ENCODE results near the gene ATP11A.

The ATP11A gene

DNA sequence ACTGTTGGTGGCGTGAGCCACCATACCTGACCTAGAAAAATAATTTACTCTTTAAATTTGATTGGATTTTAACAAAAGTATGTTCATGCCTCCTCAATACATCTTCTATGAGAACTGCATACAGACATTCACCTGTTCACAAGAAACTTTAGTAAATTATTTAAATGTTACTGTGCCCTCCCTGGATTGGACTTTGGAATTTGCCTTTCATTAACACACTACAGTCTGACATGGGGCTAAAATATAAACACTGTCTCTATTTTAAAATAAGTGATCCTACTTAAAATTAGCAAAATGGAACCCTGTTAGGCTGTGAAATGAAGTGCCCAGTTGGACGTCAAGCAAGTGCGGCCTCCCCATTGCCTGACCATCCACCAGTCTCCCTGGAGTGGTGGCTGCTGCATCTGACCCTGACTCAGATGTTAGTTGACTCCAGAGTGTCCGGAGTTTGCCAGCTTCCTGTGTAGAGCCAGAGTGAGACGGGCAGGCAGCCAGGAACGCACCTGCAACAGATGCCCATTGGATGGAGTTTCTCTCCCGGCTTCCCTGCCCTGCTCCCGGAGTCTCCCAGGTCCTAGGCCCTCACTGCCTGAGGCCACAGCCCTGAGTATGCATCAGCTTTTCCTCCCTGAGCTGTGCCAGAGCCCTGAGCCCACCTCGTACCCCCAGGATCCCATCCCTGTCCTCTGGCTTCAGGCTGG is 45.9 kb upstream of the ATP11A start:
- Histone ChIP-seq H3K4me1 (ENCODE audit: low read length) (no peaks in the 10 kb centered on the region), H3K9me2 (replicated peaks; ENCODE audit: insufficient read depth, low read length) (no peaks in the 10 kb centered on the region), H3K27me3 (replicated peaks; ENCODE audit: insufficient read depth, low read length) (peaks cover 13% of the 10 kb centered on the region), H3K79me2 (ENCODE audit: low read length) (no peaks in the 10 kb centered on the region), H3K36me3 (replicated peaks; ENCODE audit: insufficient read depth, low read length) (no peaks in the 10 kb centered on the region), H3K4me2 (ENCODE audit: low read depth, low read length) (no peak overlapping the region), H3K4me3 (ENCODE audit: low read length) (no peak overlapping the region), H3K27ac (ENCODE audit: low read length) (no peak overlapping the region), H3F3A (ENCODE audit: insufficient read depth, low read length) (no peaks in the 10 kb centered on the region), H2AFZ (ENCODE audit: low read length) (no peak overlapping the region), H3K9ac (ENCODE audit: low read length) (no peak overlapping the region), H3K9me3 (replicated peaks; ENCODE audit: insufficient read depth, low read length) (no peaks in the 10 kb centered on the region), H4K20me1 (ENCODE audit: insufficient read depth, low read length) (no peaks in the 10 kb centered on the region)
- no peak for TF ChIP-seq EZH2phosphoT487 (IDR thresholded peaks at IDR 0.05; ENCODE audit: low read length)
- TF ChIP-seq EZH2 (optimal IDR thresholded peaks at IDR 0.05; ENCODE audit: low read depth, low read length), result no peak
- TF ChIP-seq, protein P1, sequence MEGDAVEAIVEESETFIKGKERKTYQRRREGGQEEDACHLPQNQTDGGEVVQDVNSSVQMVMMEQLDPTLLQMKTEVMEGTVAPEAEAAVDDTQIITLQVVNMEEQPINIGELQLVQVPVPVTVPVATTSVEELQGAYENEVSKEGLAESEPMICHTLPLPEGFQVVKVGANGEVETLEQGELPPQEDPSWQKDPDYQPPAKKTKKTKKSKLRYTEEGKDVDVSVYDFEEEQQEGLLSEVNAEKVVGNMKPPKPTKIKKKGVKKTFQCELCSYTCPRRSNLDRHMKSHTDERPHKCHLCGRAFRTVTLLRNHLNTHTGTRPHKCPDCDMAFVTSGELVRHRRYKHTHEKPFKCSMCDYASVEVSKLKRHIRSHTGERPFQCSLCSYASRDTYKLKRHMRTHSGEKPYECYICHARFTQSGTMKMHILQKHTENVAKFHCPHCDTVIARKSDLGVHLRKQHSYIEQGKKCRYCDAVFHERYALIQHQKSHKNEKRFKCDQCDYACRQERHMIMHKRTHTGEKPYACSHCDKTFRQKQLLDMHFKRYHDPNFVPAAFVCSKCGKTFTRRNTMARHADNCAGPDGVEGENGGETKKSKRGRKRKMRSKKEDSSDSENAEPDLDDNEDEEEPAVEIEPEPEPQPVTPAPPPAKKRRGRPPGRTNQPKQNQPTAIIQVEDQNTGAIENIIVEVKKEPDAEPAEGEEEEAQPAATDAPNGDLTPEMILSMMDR (IDR thresholded peaks at IDR 0.05; ENCODE audit: low read length), result no peak
- DNase-seq, result no peak

DNA sequence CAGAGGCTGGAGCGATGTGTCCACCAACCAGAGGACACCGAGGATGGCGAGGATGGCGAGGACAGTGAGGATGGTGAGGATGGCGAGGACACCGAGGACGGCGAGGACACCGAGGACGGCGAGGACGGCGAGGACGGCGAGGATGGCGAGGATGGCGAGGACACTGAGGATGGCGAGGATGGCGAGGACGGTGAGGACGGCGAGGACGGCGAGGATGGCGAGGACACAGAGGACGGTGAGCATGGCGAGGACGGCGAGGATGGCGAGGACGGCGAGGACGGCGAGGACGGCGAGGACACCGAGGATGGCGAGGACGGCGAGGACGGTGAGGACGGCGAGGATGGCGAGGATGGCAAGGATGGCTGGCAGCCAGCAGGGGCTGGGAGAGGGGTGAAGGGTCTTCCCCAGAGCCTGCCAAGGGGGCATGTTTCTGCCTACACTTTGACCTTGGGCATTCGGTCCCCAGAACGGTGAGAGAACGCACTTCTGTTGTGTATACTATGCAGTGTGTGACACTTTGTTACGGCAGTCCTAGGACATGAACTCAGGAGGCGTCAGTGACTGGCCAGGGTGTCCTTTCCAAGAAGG is 44.4 kb upstream of the ATP11A start:
- H3K4me2 ChIP-seq (ENCODE audit: low read depth, low read length), result no peak overlapping the region
- H3K36me3 ChIP-seq (replicated peaks; ENCODE audit: insufficient read depth, low read length), result no peaks in the 10 kb centered on the region
- TF ChIP-seq EZH2 (optimal IDR thresholded peaks at IDR 0.05; ENCODE audit: low read depth, low read length) (no peak), EZH2phosphoT487 (IDR thresholded peaks at IDR 0.05; ENCODE audit: low read length) (no peak)
- H3K9me2 ChIP-seq (replicated peaks; ENCODE audit: insufficient read depth, low read length), result no peaks in the 10 kb centered on the region
- DNase-seq, result no peak
- H3K27me3 ChIP-seq (replicated peaks; ENCODE audit: insufficient read depth, low read length), result no peaks in the 10 kb centered on the region
- no peak overlapping the region for H3K9ac ChIP-seq (ENCODE audit: low read length)
- no peak overlapping the region for H3K4me3 ChIP-seq (ENCODE audit: low read length)
- H3F3A ChIP-seq (ENCODE audit: insufficient read depth, low read length), result no peaks in the 10 kb centered on the region
- no peaks in the 10 kb centered on the region for H3K9me3 ChIP-seq (replicated peaks; ENCODE audit: insufficient read depth, low read length)
- no peak overlapping the region for H3K27ac ChIP-seq (ENCODE audit: low read length)
- no peaks in the 10 kb centered on the region for H3K4me1 ChIP-seq (ENCODE audit: low read length)
- H2AFZ ChIP-seq (ENCODE audit: low read length), result no peak overlapping the region
- no peaks in the 10 kb centered on the region for H3K79me2 ChIP-seq (ENCODE audit: low read length)
- no peaks in the 10 kb centered on the region for H4K20me1 ChIP-seq (ENCODE audit: insufficient read depth, low read length)

DNA sequence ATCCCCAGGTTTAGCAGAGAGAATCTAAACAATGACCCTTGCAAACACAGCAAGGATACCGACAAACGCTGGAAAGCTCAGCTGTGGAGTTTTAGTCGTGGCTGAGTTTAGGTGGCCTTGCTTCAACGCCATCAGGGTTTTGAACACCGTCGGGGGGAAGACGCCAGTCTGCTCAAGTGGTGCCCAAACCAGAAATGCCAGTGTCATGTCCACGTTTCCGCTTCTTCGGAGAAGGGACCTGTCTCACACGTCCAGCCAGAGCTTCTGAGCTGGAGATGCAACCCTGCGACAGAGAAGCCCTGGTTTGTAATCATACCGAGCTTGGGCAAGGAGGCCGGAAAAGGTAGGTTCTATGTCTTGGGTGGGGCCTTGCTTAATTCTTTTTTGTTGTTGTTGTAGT is 42.6 kb upstream of the ATP11A start:
- Histone ChIP-seq H3K4me3 (ENCODE audit: low read length) (no peak overlapping the region), H4K20me1 (ENCODE audit: insufficient read depth, low read length) (no peaks in the 10 kb centered on the region), H3K9me3 (replicated peaks; ENCODE audit: insufficient read depth, low read length) (no peaks in the 10 kb centered on the region), H3F3A (ENCODE audit: insufficient read depth, low read length) (no peaks in the 10 kb centered on the region), H3K9ac (ENCODE audit: low read length) (no peak overlapping the region), H3K4me1 (ENCODE audit: low read length) (no peaks in the 10 kb centered on the region), H2AFZ (ENCODE audit: low read length) (no peak overlapping the region), H3K27me3 (replicated peaks; ENCODE audit: insufficient read depth, low read length) (no peaks in the 10 kb centered on the region; the same call in 1 of the 2 replicates), H3K79me2 (ENCODE audit: low read length) (no peaks in the 10 kb centered on the region), H3K9me2 (replicated peaks; ENCODE audit: insufficient read depth, low read length) (no peaks in the 10 kb centered on the region), H3K36me3 (replicated peaks; ENCODE audit: insufficient read depth, low read length) (no peaks in the 10 kb centered on the region), H3K27ac (ENCODE audit: low read length) (no peak overlapping the region), H3K4me2 (ENCODE audit: low read depth, low read length) (no peak overlapping the region)
- TF ChIP-seq, protein P1 (IDR thresholded peaks at IDR 0.05; ENCODE audit: low read length), result no peak
- TF ChIP-seq EZH2phosphoT487 (IDR thresholded peaks at IDR 0.05; ENCODE audit: low read length) (no peak), EZH2 (optimal IDR thresholded peaks at IDR 0.05; ENCODE audit: low read depth, low read length) (no peak)
- no peak for DNase-seq

DNA sequence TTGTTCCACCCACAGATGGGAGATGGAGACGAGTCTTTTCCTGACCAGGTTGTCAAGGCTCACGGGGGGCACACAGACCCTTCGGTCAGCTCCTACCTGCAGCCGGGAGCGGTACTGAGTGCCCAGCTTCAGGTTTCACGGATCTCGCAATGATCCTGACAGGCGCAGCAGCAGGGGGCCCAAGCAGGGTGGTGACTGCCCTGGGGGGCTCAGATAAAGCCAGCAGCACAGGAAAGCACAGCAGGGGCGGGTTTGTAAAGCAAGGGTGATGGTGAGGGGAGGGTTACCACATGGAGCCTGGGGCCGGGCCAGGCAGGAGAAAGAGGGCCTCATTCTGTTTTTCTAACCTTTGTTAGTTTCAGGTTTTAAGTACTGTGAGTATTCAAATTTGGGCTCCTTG is 41.7 kb upstream of the ATP11A start:
- H2AFZ ChIP-seq (ENCODE audit: low read length), result no peak overlapping the region
- no peaks in the 10 kb centered on the region for H3K79me2 ChIP-seq (ENCODE audit: low read length)
- no peaks in the 10 kb centered on the region; the same call in 1 of the 2 replicates for H3K27me3 ChIP-seq (replicated peaks; ENCODE audit: insufficient read depth, low read length)
- no peaks in the 10 kb centered on the region for H4K20me1 ChIP-seq (ENCODE audit: insufficient read depth, low read length)
- TF ChIP-seq, protein P1 (IDR thresholded peaks at IDR 0.05; ENCODE audit: low read length), result no peak
- TF ChIP-seq EZH2 (optimal IDR thresholded peaks at IDR 0.05; ENCODE audit: low read depth, low read length) (no peak), EZH2phosphoT487 (IDR thresholded peaks at IDR 0.05; ENCODE audit: low read length) (no peak)
- H3K9me2 ChIP-seq (replicated peaks; ENCODE audit: insufficient read depth, low read length), result no peaks in the 10 kb centered on the region
- no peak overlapping the region for H3K27ac ChIP-seq (ENCODE audit: low read length)
- no peak overlapping the region for H3K4me3 ChIP-seq (ENCODE audit: low read length)
- no peak overlapping the region for H3K9ac ChIP-seq (ENCODE audit: low read length)
- H3K9me3 ChIP-seq (replicated peaks; ENCODE audit: insufficient read depth, low read length), result no peaks in the 10 kb centered on the region
- H3K4me1 ChIP-seq (ENCODE audit: low read length), result no peaks in the 10 kb centered on the region
- no peak for DNase-seq
- H3K4me2 ChIP-seq (ENCODE audit: low read depth, low read length), result no peak overlapping the region
- H3K36me3 ChIP-seq (replicated peaks; ENCODE audit: insufficient read depth, low read length), result no peaks in the 10 kb centered on the region
- no peaks in the 10 kb centered on the region for H3F3A ChIP-seq (ENCODE audit: insufficient read depth, low read length)
